HG03066 (cell line): Measurements from ENCODE around the gene EXOG.
A peak's percentile ranks its signal among the peaks of the same experiment; 100 is the strongest.

Source experiments
- ATAC-seq: cut with Tn5 transposase; IDR thresholded peaks from one replicate; pipeline ENCODE4 v1.9.1; 2021; ENCODE audit warnings: low read depth; ENCODE audit not compliant: unreplicated experiment

Gene EXOG

GRCh38 chr3:38471260-38471857 is 24.8 kb upstream of the EXOG start:
- ATAC-seq = no peak

GRCh38 chr3:38472342-38472741 is 23.8 kb upstream of the EXOG start:
- ATAC-seq = no peak

- no peak for ATAC-seq
These were observed 22.9 kb upstream of the EXOG start for GRCh38 chr3:38473229-38473628.

GRCh38 chr3:38474928-38475605 is 21.1 kb upstream of the EXOG start:
- no peak for ATAC-seq

- ATAC-seq = no peak
These were observed 20.4 kb upstream of the EXOG start for GRCh38 chr3:38475716-38476115.

GRCh38 chr3:38476157-38476756 is 19.9 kb upstream of the EXOG start:
- ATAC-seq = no peak

- no peak for ATAC-seq
These were observed 18.9 kb upstream of the EXOG start for GRCh38 chr3:38477057-38477820.

GRCh38 chr3:38477839-38478450 is 18.2 kb upstream of the EXOG start:
- ATAC-seq = no peak

GRCh38 chr3:38478901-38479300 is 17.2 kb upstream of the EXOG start:
- ATAC-seq = no peak

GRCh38 chr3:38479431-38480092 is 16.6 kb upstream of the EXOG start:
- peak; percentile 86 for ATAC-seq

GRCh38 chr3:38480093-38480445 is 16.1 kb upstream of the EXOG start:
- no peak for ATAC-seq

- no peak for ATAC-seq
These were observed 15.2 kb upstream of the EXOG start for GRCh38 chr3:38480930-38481329.

GRCh38 chr3:38482951-38483350 is 13.2 kb upstream of the EXOG start:
- no peak for ATAC-seq

- peak; percentile 89 for ATAC-seq
These were observed 8.8 kb upstream of the EXOG start for GRCh38 chr3:38487323-38487722.

GRCh38 chr3:38488949-38489348 is 7.2 kb upstream of the EXOG start:
- no peak for ATAC-seq

GRCh38 chr3:38489766-38490165 is 6.4 kb upstream of the EXOG start:
- ATAC-seq = no peak

GRCh38 chr3:38490281-38491030 is 5.7 kb upstream of the EXOG start:
- ATAC-seq = no peak

GRCh38 chr3:38491215-38491614 is 4.9 kb upstream of the EXOG start:
- no peak for ATAC-seq

- no peak for ATAC-seq
These were observed 3.1 kb upstream of the EXOG start for GRCh38 chr3:38493031-38493430.

- no peak for ATAC-seq
These were observed 891 bp downstream of the EXOG start for GRCh38 chr3:38497031-38497430.
